AG09309 (cell line): ENCODE measurements around the gene PLAAT3.

Experiments
- DNase-seq: peaks from one replicate; pipeline ENCODE4 v3.0.0-alpha.2; 2010; ENCODE audit warnings: low read depth
- H3K4me3 ChIP-seq: 2 replicates; pipeline ENCODE4 v1.5.1; 2011; ENCODE audit warnings: mild to moderate bottlenecking, low read depth, low read length, moderate library complexity; ENCODE audit not compliant: control insufficient read depth
- TF ChIP-seq, protein P1 (sequence below): IDR thresholded peaks from 2 replicates; pipeline ENCODE4 v1.5.1; 2011; ENCODE audit warnings: mild to moderate bottlenecking, low read depth, low read length, inconsistent platforms; ENCODE audit not compliant: insufficient read depth, control insufficient read depth; ENCODE audit errors: missing control alignments

PLAAT3 gene

GRCh38 chr11:63537293-63538101 is 76.7 kb downstream of the PLAAT3 start:
- no peak for DNase-seq
- H3K4me3 ChIP-seq, result peak overlapping the region; percentile 29
- TF ChIP-seq, protein P1, sequence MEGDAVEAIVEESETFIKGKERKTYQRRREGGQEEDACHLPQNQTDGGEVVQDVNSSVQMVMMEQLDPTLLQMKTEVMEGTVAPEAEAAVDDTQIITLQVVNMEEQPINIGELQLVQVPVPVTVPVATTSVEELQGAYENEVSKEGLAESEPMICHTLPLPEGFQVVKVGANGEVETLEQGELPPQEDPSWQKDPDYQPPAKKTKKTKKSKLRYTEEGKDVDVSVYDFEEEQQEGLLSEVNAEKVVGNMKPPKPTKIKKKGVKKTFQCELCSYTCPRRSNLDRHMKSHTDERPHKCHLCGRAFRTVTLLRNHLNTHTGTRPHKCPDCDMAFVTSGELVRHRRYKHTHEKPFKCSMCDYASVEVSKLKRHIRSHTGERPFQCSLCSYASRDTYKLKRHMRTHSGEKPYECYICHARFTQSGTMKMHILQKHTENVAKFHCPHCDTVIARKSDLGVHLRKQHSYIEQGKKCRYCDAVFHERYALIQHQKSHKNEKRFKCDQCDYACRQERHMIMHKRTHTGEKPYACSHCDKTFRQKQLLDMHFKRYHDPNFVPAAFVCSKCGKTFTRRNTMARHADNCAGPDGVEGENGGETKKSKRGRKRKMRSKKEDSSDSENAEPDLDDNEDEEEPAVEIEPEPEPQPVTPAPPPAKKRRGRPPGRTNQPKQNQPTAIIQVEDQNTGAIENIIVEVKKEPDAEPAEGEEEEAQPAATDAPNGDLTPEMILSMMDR, result no peak

DNA sequence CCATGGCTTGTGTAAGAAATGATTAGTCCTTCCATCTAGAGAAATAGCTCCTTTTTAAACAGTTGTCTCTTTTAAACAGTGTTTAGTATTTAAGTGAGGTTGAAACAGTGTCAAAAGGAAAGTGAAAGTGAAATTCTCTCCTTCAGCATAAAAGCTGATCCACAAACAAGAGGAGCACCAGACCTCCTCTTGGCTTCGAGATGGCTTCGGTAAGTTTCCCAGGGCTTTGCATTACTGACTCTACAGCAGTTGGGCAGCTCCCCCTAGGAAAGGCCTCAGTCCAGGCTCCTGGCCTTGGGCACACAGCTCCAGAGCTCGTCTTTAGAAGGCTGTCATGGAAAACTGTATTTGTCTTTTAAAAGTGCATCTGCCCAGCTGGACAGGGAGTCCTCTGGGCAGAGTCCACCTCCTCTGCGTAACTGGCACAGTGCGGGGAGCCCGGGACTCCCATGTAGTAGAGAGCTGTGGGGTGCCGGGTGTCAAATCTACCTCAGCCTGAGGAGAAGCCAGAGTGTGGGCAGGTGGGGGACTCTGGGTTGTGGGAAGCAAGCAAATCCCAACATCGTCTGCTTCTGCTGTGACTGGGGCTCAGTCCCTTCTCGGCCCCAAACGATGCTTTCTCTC is 77.5 kb downstream of the PLAAT3 start, which contains the start of gene PLAAT4:
Gene PLAAT4 (plus strand): TSS at position 140 of the 624 bp plus-strand sequence. CDS start 61 bp downstream, at position 201.
- no peak for DNase-seq
- TF ChIP-seq, protein P1, result no peak
- H3K4me3 ChIP-seq, result peak within 1 kb of the TSS; percentile 29

- H3K4me3 ChIP-seq, result no peak overlapping the region
- TF ChIP-seq, protein P1, result no peak
- no peak for DNase-seq
Observed at GRCh38 chr11:63535734-63536133, 78.5 kb downstream of the PLAAT3 start.

DNA sequence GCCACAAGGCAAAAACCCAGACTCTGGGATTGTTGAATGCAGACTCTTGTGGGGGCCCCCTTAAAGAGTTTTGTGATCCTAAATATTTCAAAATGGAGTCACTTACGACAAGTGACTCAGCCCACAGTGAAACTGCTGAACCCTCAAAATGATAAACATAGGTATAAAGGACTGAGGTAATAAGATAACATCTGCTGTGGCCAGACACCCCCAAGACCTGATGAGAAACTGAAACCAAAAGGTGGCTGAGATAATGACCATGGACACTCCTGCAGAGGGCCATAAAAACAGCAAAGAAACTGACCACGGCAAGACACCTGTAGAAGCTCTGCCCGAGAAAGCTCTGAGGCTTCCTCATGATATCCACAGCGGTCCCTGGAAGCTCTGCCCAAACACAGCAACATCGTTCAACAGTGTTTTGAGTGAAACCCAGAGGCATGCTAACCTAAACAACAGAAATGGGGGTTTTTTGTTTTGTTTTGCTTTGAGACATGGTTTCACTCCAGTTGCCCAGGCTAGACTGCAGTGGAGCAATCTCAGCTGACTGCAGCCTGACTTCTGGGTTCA is 79.3 kb downstream of the PLAAT3 start:
- no peak overlapping the region for H3K4me3 ChIP-seq
- no peak for DNase-seq
- TF ChIP-seq, protein P1, result no peak

DNA sequence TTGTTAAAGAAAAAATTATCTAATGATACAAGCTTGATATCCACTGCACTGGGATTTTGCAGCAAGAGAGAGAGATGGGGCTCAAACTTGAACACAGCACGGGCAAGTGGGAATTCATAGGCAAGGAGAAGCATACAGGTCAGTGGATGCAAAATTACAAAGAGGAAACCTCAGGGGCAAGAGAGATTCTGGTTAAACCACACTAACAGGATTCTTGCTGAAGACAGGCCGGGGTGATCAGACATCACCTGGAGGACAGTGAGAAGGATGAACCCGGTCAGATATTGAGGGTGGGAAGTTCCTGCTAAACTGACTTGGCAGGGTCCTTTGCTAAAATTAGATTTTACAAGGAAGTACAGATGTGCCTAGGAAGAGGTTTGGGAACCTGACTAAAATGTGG is 80.2 kb downstream of the PLAAT3 start:
- DNase-seq, result no peak

DNA sequence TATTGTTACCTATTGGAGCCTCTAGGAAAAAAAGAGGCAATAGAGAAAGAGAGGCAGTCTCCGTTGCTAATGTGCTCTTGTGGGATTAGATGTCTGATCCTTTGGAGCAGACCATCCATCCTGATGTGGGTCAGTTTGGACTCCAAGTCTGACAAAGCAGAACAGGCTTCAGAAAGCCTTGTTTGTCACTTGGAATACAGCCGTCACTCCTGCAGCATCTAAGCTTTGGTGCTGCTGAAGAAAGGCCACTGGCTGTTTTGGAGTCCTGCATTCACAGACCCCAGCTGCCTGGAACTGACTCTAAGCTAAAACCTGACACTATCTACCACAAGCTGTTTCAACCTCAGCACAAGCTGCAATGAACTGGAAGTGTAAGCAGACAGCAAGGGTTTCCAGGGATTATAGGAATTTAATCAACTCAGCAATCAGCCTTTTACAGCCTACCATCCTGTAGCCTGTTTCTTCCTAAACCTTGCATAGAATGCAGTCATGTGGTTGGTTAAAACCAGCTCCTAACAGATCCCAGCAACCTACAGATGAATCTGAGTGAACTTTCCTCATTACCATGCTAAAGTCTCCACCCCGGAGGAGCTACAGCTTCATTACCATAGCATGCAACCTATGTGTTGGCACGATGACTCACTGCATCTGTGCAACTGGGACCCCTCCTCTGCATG is 81.3 kb downstream of the PLAAT3 start:
- no peak for DNase-seq
- TF ChIP-seq, protein P1, result no peak

More for the DNA sequence above, 80.2 kb downstream of the PLAAT3 start:
- TF ChIP-seq, protein P1, result no peak
- H3K4me3 ChIP-seq, result no peak overlapping the region

More for the DNA sequence above, 81.3 kb downstream of the PLAAT3 start:
- H3K4me3 ChIP-seq, result no peak overlapping the region
